ENCODE results near the gene VPS39.

VPS39 gene

GRCh38 chr15:42146551-42147430 is 61.3 kb downstream of the VPS39 start:
- H3K4me1 Mint-ChIP-seq: no peaks in the 10 kb centered on the region
- H3K27ac Mint-ChIP-seq: no peak overlapping the region
- no peak overlapping the region for H3K4me3 Mint-ChIP-seq
- no peaks in the 10 kb centered on the region for H3K27me3 Mint-ChIP-seq
- no peaks in the 10 kb centered on the region for H3K9me3 Mint-ChIP-seq
- H3K36me3 Mint-ChIP-seq: no peaks in the 10 kb centered on the region

GRCh38 chr15:42145546-42146455 is 62.3 kb downstream of the VPS39 start:
- Mint-ChIP-seq H3K4me1 (no peaks in the 10 kb centered on the region), H3K9me3 (no peaks in the 10 kb centered on the region), H3K27ac (no peak overlapping the region), H3K27me3 (no peaks in the 10 kb centered on the region), H3K36me3 (no peaks in the 10 kb centered on the region), H3K4me3 (no peak overlapping the region)

GRCh38 chr15:42144841-42145375 is 63.2 kb downstream of the VPS39 start:
- no peaks in the 10 kb centered on the region for H3K27me3 Mint-ChIP-seq
- H3K36me3 Mint-ChIP-seq: no peaks in the 10 kb centered on the region
- no peaks in the 10 kb centered on the region for H3K9me3 Mint-ChIP-seq
- H3K27ac Mint-ChIP-seq: no peak overlapping the region
- H3K4me3 Mint-ChIP-seq: no peak overlapping the region
- no peaks in the 10 kb centered on the region for H3K4me1 Mint-ChIP-seq

- H3K36me3 Mint-ChIP-seq: no peaks in the 10 kb centered on the region
- H3K27me3 Mint-ChIP-seq: no peaks in the 10 kb centered on the region
- no peaks in the 10 kb centered on the region for H3K4me1 Mint-ChIP-seq
- no peak overlapping the region for H3K27ac Mint-ChIP-seq
- H3K4me3 Mint-ChIP-seq: no peak overlapping the region
- no peaks in the 10 kb centered on the region for H3K9me3 Mint-ChIP-seq
Observed at GRCh38 chr15:42143866-42144625, 64.1 kb downstream of the VPS39 start.

- Mint-ChIP-seq H3K4me1 (no peaks in the 10 kb centered on the region), H3K36me3 (no peaks in the 10 kb centered on the region), H3K4me3 (no peak overlapping the region), H3K9me3 (no peaks in the 10 kb centered on the region), H3K27me3 (no peaks in the 10 kb centered on the region), H3K27ac (no peak overlapping the region)
Observed at GRCh38 chr15:42143356-42143755, 64.7 kb downstream of the VPS39 start.

- no peaks in the 10 kb centered on the region for H3K27me3 Mint-ChIP-seq
- H3K27ac Mint-ChIP-seq: no peak overlapping the region
- H3K4me1 Mint-ChIP-seq: no peaks in the 10 kb centered on the region
- no peaks in the 10 kb centered on the region for H3K36me3 Mint-ChIP-seq
- H3K4me3 Mint-ChIP-seq: no peak overlapping the region
- H3K9me3 Mint-ChIP-seq: no peaks in the 10 kb centered on the region
Observed at GRCh38 chr15:42141795-42142667, 66.1 kb downstream of the VPS39 start.

GRCh38 chr15:42141246-42141645 is 66.9 kb downstream of the VPS39 start:
- H3K36me3 Mint-ChIP-seq: no peaks in the 10 kb centered on the region
- no peak overlapping the region for H3K27ac Mint-ChIP-seq
- no peaks in the 10 kb centered on the region for H3K9me3 Mint-ChIP-seq
- no peaks in the 10 kb centered on the region for H3K27me3 Mint-ChIP-seq
- no peaks in the 10 kb centered on the region for H3K4me1 Mint-ChIP-seq
- no peak overlapping the region for H3K4me3 Mint-ChIP-seq

- Mint-ChIP-seq H3K4me3 (no peak overlapping the region), H3K27ac (no peak overlapping the region), H3K27me3 (no peaks in the 10 kb centered on the region), H3K9me3 (no peaks in the 10 kb centered on the region), H3K4me1 (no peaks in the 10 kb centered on the region), H3K36me3 (no peaks in the 10 kb centered on the region)
Observed at GRCh38 chr15:42140383-42141070, 67.6 kb downstream of the VPS39 start.

- Mint-ChIP-seq H3K27ac (no peak overlapping the region), H3K4me3 (no peak overlapping the region), H3K27me3 (no peaks in the 10 kb centered on the region), H3K36me3 (no peaks in the 10 kb centered on the region), H3K4me1 (no peaks in the 10 kb centered on the region), H3K9me3 (no peaks in the 10 kb centered on the region)
Observed at GRCh38 chr15:42139596-42139995, 68.5 kb downstream of the VPS39 start.

- Mint-ChIP-seq H3K4me1 (no peaks in the 10 kb centered on the region), H3K9me3 (no peaks in the 10 kb centered on the region), H3K27ac (no peak overlapping the region), H3K27me3 (no peaks in the 10 kb centered on the region), H3K36me3 (no peaks in the 10 kb centered on the region), H3K4me3 (no peak overlapping the region)
Observed at GRCh38 chr15:42138968-42139386, 69.1 kb downstream of the VPS39 start.

- H3K27ac Mint-ChIP-seq: no peak overlapping the region
- no peaks in the 10 kb centered on the region for H3K36me3 Mint-ChIP-seq
- H3K4me3 Mint-ChIP-seq: no peak overlapping the region
- no peaks in the 10 kb centered on the region for H3K9me3 Mint-ChIP-seq
- H3K27me3 Mint-ChIP-seq: no peaks in the 10 kb centered on the region
- H3K4me1 Mint-ChIP-seq: no peaks in the 10 kb centered on the region
Observed at GRCh38 chr15:42138411-42138810, 69.7 kb downstream of the VPS39 start.

GRCh38 chr15:42137461-42138261 is 70.4 kb downstream of the VPS39 start:
- Mint-ChIP-seq H3K36me3 (no peaks in the 10 kb centered on the region), H3K27ac (no peak overlapping the region), H3K4me1 (no peaks in the 10 kb centered on the region), H3K9me3 (no peaks in the 10 kb centered on the region), H3K27me3 (no peaks in the 10 kb centered on the region), H3K4me3 (no peak overlapping the region)

GRCh38 chr15:42136513-42136912 is 71.6 kb downstream of the VPS39 start:
- Mint-ChIP-seq H3K4me1 (no peaks in the 10 kb centered on the region), H3K4me3 (no peak overlapping the region), H3K27ac (no peak overlapping the region), H3K9me3 (no peaks in the 10 kb centered on the region), H3K36me3 (no peaks in the 10 kb centered on the region), H3K27me3 (no peaks in the 10 kb centered on the region)

All from activated naive CD4-positive, alpha-beta T cell treated with anti-CD3 and anti-CD28 coated beads, Interleukin-2, amount 50 U/mL, for 24 hours (primary cell).